ENCODE results near the gene INHBE. TPM values are rescaled to one million over a fixed set of nuclear protein-coding genes. Genes with fewer than 3 reads are reported as not detected.

Gene INHBE
- total RNA-seq, 1 experiment from 2014 or later: 0.59 TPM

- no peak overlapping the region for H3K4me3 ChIP-seq (ENCODE audit: low read depth in 2 of 2, low read length in 2 of 2)
- intact Hi-C loops (cut with micrococcal nuclease; ENCODE audit: unreplicated experiment) (no loop called here), in situ Hi-C loops (cut with HindIII; ENCODE audit: low pct_unique_long_range_greater_than_20kb, low sequenced_read_pairs) (no loop called here)
- DNase-seq (ENCODE audit: low read depth, low spot score) (no peak), ATAC-seq (no peak)
- H3K4me1 ChIP-seq (ENCODE audit: control insufficient read depth, insufficient read depth, low read length): no peaks in the 10 kb centered on the region; the same call in 1 of the 2 replicates
- peaks cover 2% of the 10 kb centered on the region; the same call in 1 of the 2 replicates for H3K27me3 ChIP-seq (ENCODE audit: control insufficient read depth, insufficient read depth, low read length)
- ChIA-PET POLR2A (no interaction called here), CTCF (no interaction called here)
- no peak overlapping the region for H3K27ac ChIP-seq (ENCODE audit: low read length)
- no peak for TF ChIP-seq CTCF (IDR thresholded peaks at IDR 0.05)
- no peaks in the 10 kb centered on the region for H3K9me3 ChIP-seq (ENCODE audit: control insufficient read depth, insufficient read depth, low read depth, low read length)
- no peaks in the 10 kb centered on the region for H3K36me3 ChIP-seq (ENCODE audit: control insufficient read depth, insufficient read depth, low read length)
- no TSS peak for BruUV-seq (replicated peaks)
Observed at GRCh38 chr12:57474862-57475261, 19.8 kb downstream of the INHBE start.

- no peaks in the 10 kb centered on the region for H3K36me3 ChIP-seq (ENCODE audit: control insufficient read depth, insufficient read depth, low read length)
- ATAC-seq: peak; percentile 43
- TF ChIP-seq POLR2AphosphoS5 (IDR thresholded peaks at IDR 0.05; ENCODE audit: low read depth, low read length) (no peak), TCF7L2 (IDR thresholded peaks at IDR 0.05; ENCODE audit: low read depth, low read length) (no peak), CTCF (IDR thresholded peaks at IDR 0.05) (no peak), REST (IDR thresholded peaks at IDR 0.05; ENCODE audit: insufficient read depth in 1 of 2, low read depth in 2 of 2, low read length in 1 of 2) (no peak), SIN3A (IDR thresholded peaks at IDR 0.05; ENCODE audit: borderline replicate concordance, insufficient read depth, low read depth, low read length) (no peak)
Observed at GRCh38 chr12:57475271-57476161, 20.4 kb downstream of the INHBE start.

More at GRCh38 chr12:57475271-57476161, 20.4 kb downstream of the INHBE start:
- CTCF ChIA-PET: interaction anchor here (0.6 to 0.7 kb wide), 2 partner anchors 10 to 240 kb away, joined by 4 to 5 read pairs; no protein-coding TSS in a partner anchor
- BruUV-seq (replicated peaks): no TSS peak
- intact Hi-C loops (cut with micrococcal nuclease; ENCODE audit: unreplicated experiment) (no loop called here), in situ Hi-C loops (cut with HindIII; ENCODE audit: low pct_unique_long_range_greater_than_20kb, low sequenced_read_pairs) (no loop called here)
- H3K27ac ChIP-seq (ENCODE audit: low read length): no peak overlapping the region
- no peaks in the 10 kb centered on the region; the same call in 1 of the 2 replicates for H3K4me1 ChIP-seq (ENCODE audit: control insufficient read depth, insufficient read depth, low read length)
- H3K9me3 ChIP-seq (ENCODE audit: control insufficient read depth, insufficient read depth, low read depth, low read length): no peaks in the 10 kb centered on the region
- peaks cover 2% of the 10 kb centered on the region; the same call in 1 of the 2 replicates for H3K27me3 ChIP-seq (ENCODE audit: control insufficient read depth, insufficient read depth, low read length)
- POLR2A ChIA-PET: no interaction called here
- H3K4me3 ChIP-seq (ENCODE audit: low read depth in 2 of 2, low read length in 2 of 2): peak overlapping the region in 1 of 2 experiments; percentile 31; a peak in 1 of 4 replicates
- no peak for DNase-seq (ENCODE audit: low read depth, low spot score)

Measured in Panc1 (cell line).